ENCODE data around the gene ACTR5.

GRCh38 chr20:38737887-38738286 is 10.4 kb upstream of the ACTR5 start:
- TF ChIP-seq POLR2AphosphoS5 (IDR thresholded peaks at IDR 0.05; ENCODE audit: borderline replicate concordance, low read depth, low read length) = no peak
- no peak for TF ChIP-seq EZH2 (IDR thresholded peaks at IDR 0.05)
- TF ChIP-seq FOXP2 (optimal IDR thresholded peaks at IDR 0.05; ENCODE audit: control extremely low read depth, extremely low read length, insufficient read depth) = no peak
